GM10266 (cell line): ENCODE data around the gene MREG.
A peak's percentile ranks its signal among the peaks of the same experiment; 100 is the strongest.

Experiments
- DNase-seq: peaks from one replicate; pipeline ENCODE4 v3.0.0; 2012; ENCODE audit errors: extremely low spot score
- CTCF ChIP-seq: IDR thresholded peaks from 2 replicates; pipeline ENCODE4 v1.5.1; 2012; ENCODE audit warnings: mild to moderate bottlenecking, low read depth; ENCODE audit not compliant: control insufficient read depth, insufficient read depth; ENCODE audit errors: missing control alignments

The MREG gene

DNA sequence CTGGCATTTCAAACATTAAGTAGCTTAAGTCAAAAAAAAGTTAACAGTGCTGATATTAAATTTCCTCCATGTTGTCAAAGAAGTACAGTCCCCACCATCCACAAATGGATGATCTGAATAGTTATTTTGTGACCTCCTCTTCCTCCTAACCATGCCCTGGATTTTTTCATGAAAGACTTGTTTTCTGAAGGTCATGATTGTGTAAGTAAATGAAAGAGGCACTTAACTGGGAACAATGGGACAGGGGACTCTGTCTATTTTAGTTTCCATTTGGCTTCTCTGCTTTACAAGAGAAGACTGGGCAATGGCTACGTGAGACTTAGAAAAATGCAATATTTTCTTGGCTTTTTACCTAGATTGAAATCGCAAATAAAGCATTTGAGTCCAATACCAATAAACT is 36.1 kb upstream of the MREG start:
- TF ChIP-seq CTCF: no peak
- DNase-seq: no peak

- DNase-seq: no peak
- TF ChIP-seq CTCF: no peak
Measured at GRCh38 chr2:216047397-216047796, 34.0 kb upstream of the MREG start.

GRCh38 chr2:216044883-216045486 is 31.6 kb upstream of the MREG start:
- DNase-seq: peak; percentile 32
- TF ChIP-seq CTCF: no peak

DNA sequence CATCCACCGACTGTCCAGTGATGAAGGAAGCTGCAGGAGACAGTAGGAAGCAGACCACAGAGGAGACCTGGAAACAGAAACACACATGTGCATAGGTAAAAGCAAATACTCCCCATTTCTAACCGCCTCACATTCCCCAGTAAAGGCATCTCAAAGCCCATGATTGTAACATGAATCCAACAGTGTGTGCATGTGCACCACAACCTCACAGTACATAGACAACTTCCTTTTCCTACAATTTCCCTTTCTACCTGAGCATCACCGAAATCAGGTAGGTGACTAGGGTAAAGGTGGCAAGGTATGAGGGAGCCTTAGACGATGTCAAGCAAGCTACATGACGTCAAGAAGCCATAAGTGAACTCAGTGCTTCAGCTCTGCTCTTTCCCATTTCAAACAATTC is 30.6 kb upstream of the MREG start:
- no peak for TF ChIP-seq CTCF
- DNase-seq: no peak

DNA sequence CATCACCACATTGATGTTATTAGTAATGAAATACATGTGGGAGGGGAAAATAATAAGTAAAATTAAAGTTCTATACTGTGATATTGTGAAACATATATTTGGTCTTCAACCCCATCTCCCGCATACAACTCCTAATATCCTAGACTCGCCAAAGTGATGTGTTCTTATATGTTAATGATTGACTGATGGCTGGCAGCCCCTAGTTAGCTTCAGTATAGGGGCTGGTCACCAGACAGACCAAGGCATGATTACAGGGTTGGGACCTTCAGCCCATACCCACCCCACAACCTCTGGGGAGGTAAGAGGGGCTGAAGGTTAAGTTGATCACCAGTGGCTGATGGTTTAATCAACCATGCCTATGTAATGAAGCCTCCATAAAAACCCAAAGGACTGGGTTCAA is 28.1 kb upstream of the MREG start:
- no peak for DNase-seq
- TF ChIP-seq CTCF: no peak

DNA sequence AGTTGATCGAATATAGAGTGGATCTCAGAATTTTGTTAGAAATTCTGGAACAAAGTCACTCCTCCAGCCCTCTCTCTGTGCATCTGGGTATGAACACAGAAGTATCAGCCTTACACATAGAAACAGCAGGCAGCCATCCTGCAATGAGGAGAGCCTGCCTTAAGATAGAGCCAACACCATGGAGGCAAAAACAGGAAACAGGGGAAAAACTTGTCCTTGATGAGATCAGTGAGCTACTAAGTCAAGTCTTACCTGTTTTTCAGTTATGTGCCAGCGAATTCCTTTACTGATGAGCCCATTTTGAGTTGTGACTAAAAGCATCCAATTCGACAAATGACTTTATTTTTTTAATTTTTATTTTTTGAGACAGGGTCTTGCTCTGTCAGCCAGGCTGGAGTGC is 26.6 kb upstream of the MREG start:
- DNase-seq: no peak
- no peak for TF ChIP-seq CTCF

GRCh38 chr2:216034065-216034464 is 20.7 kb upstream of the MREG start:
- DNase-seq: peak; percentile 64
- TF ChIP-seq CTCF: peak; percentile 83
